SK-N-SH treated with all-trans-retinoic acid at 6 μM for 48 hours (cell line): ENCODE data around the gene MYOM1.

Experiments
- ATAC-seq: fragments of 200-7000 bp; cut with Tn5 transposase; 3 replicates; pipeline ENCODE4 v1.9.1; 2020; ENCODE audit warnings: mild to moderate bottlenecking, moderate library complexity
- ARNTL ChIP-seq: fragments of 450-650 bp; formaldehyde crosslinking; IDR thresholded peaks from 2 replicates; pipeline ENCODE4 v1.5.0; 2020; ENCODE audit warnings: low read depth, mild to moderate bottlenecking, moderate library complexity, borderline replicate concordance
- BACH2 ChIP-seq: fragments of 250-450 bp; sonication (Bioruptor Pico); IDR thresholded peaks from 2 replicates; pipeline ENCODE4 v1.9.0; 2021; ENCODE audit warnings: mild to moderate bottlenecking, borderline replicate concordance
- CREB5 ChIP-seq: fragments of 250-450 bp; sonication (Bioruptor Pico); IDR thresholded peaks from 2 replicates; pipeline ENCODE4 v1.5.1; 2020; ENCODE audit warnings: low read depth, mild to moderate bottlenecking, moderate library complexity
- CSDC2 ChIP-seq: fragments of 250-450 bp; sonication (Bioruptor Pico); IDR thresholded peaks from 2 replicates; pipeline ENCODE4 v1.5.0; 2020; ENCODE audit warnings: mild to moderate bottlenecking, moderate library complexity
- CSRNP3 ChIP-seq: fragments of 250-450 bp; sonication (Bioruptor Pico); IDR thresholded peaks from 2 replicates; pipeline ENCODE4 v1.5.1; 2021; ENCODE audit warnings: mild to moderate bottlenecking, moderate library complexity
- ESRRG ChIP-seq: fragments of 250-450 bp; sonication (Bioruptor Pico); IDR thresholded peaks from 2 replicates; pipeline ENCODE4 v1.6.1; 2021; ENCODE audit warnings: mild to moderate bottlenecking
- ISL1 ChIP-seq: fragments of 250-450 bp; sonication (Bioruptor Pico); IDR thresholded peaks from 2 replicates; pipeline ENCODE4 v2.1.2; 2022; ENCODE audit warnings: mild to moderate bottlenecking, moderate library complexity
- OSR1 ChIP-seq: fragments of 250-450 bp; sonication (Bioruptor Pico); IDR thresholded peaks from 2 replicates; pipeline ENCODE4 v1.8.0; 2022; ENCODE audit warnings: moderate library complexity, mild to moderate bottlenecking, inconsistent platforms
- PATZ1 ChIP-seq: fragments of 250-450 bp; sonication (Bioruptor Pico); IDR thresholded peaks from 2 replicates; pipeline ENCODE4 v1.8.0; 2020; ENCODE audit warnings: mild to moderate bottlenecking, moderate library complexity, borderline replicate concordance
- POU6F1 ChIP-seq: fragments of 250-450 bp; sonication (Bioruptor Pico); IDR thresholded peaks from 2 replicates; pipeline ENCODE4 v1.8.0; 2021; ENCODE audit warnings: low read depth, mild to moderate bottlenecking, moderate library complexity, borderline replicate concordance
- RARB ChIP-seq: fragments of 250-450 bp; sonication (Bioruptor Pico); IDR thresholded peaks from 2 replicates; pipeline ENCODE4 v1.8.0; 2021; ENCODE audit warnings: mild to moderate bottlenecking, moderate library complexity
- SNAI2 ChIP-seq: fragments of 250-450 bp; sonication (Bioruptor Pico); IDR thresholded peaks from 2 replicates; pipeline ENCODE4 v1.5.0; 2020; ENCODE audit warnings: mild to moderate bottlenecking, moderate library complexity
- TCF4 ChIP-seq: fragments of 250-450 bp; sonication (Bioruptor Pico); IDR thresholded peaks from 2 replicates; pipeline ENCODE4 v1.8.0; 2021; ENCODE audit warnings: mild to moderate bottlenecking, moderate library complexity, borderline replicate concordance
- TOX ChIP-seq: fragments of 250-450 bp; sonication (Bioruptor Pico); IDR thresholded peaks from 2 replicates; pipeline ENCODE4 v1.8.0; 2021; ENCODE audit warnings: mild to moderate bottlenecking, moderate library complexity, borderline replicate concordance
- TSHZ2 ChIP-seq: fragments of 250-450 bp; sonication (Bioruptor Pico); IDR thresholded peaks from 2 replicates; pipeline ENCODE4 v1.5.0; 2020; ENCODE audit warnings: mild to moderate bottlenecking, moderate library complexity
- ZC3H10 ChIP-seq: fragments of 250-450 bp; sonication (Bioruptor Pico); IDR thresholded peaks from 2 replicates; pipeline ENCODE4 v1.5.1; 2021; ENCODE audit warnings: mild to moderate bottlenecking, moderate library complexity
- ZFP3 ChIP-seq: fragments of 250-450 bp; sonication (Bioruptor Pico); IDR thresholded peaks from 2 replicates; pipeline ENCODE4 v1.5.0; 2020; ENCODE audit warnings: mild to moderate bottlenecking, moderate library complexity
- ZNF565 ChIP-seq: fragments of 450-650 bp; formaldehyde crosslinking; conservative IDR thresholded peaks from 2 replicates; pipeline ENCODE4 v1.5.0; 2020; ENCODE audit warnings: low read depth, mild to moderate bottlenecking, moderate library complexity
- ZNF70 ChIP-seq: fragments of 450-650 bp; formaldehyde crosslinking; IDR thresholded peaks from 2 replicates; pipeline ENCODE4 v1.5.0; 2020; ENCODE audit warnings: mild to moderate bottlenecking, moderate library complexity
- ZNF8 ChIP-seq: fragments of 450-650 bp; formaldehyde crosslinking; IDR thresholded peaks from 2 replicates; pipeline ENCODE4 v1.5.0; 2020; ENCODE audit warnings: mild to moderate bottlenecking, moderate library complexity

MYOM1 gene

GRCh38 chr18:3219631-3220335, at the start of gene MYOM1:
MYOM1 (minus strand) TSS chr18:3219968; CDS start chr18:3215223, 4,745 bp downstream.
- no peak for ATAC-seq

GRCh38 chr18:3269241-3269913, 49.6 kb upstream of the MYOM1 start:
- ATAC-seq, result peak; percentile 38
- no peak for TF ChIP-seq SNAI2 (CRISPR knock-in tag)
- TF ChIP-seq ISL1, result no peak
- no peak for TF ChIP-seq ARNTL (CRISPR knock-in tag)
- TF ChIP-seq BACH2 (CRISPR knock-in tag), result no peak
- TF ChIP-seq PATZ1 (CRISPR knock-in tag), result no peak
- no peak for TF ChIP-seq ZNF8 (CRISPR knock-in tag)
- TF ChIP-seq CSRNP3, result no peak
- no peak for TF ChIP-seq TOX (CRISPR knock-in tag)
- TF ChIP-seq OSR1, result no peak
- no peak for TF ChIP-seq RARB (CRISPR knock-in tag)
- TF ChIP-seq CSDC2 (CRISPR knock-in tag), result no peak
- no peak for TF ChIP-seq ZNF70
- TF ChIP-seq ZC3H10 (CRISPR knock-in tag), result no peak

More at GRCh38 chr18:3219631-3220335, at the start of gene MYOM1:
- TF ChIP-seq BACH2 (CRISPR knock-in tag), result no peak
- no peak for TF ChIP-seq OSR1
- TF ChIP-seq TSHZ2, result no peak
- no peak for TF ChIP-seq TCF4 (CRISPR knock-in tag)
- no peak for TF ChIP-seq ZNF70
- TF ChIP-seq ZFP3 (CRISPR knock-in tag), result no peak
- no peak for TF ChIP-seq ZNF8 (CRISPR knock-in tag)
- no peak for TF ChIP-seq PATZ1 (CRISPR knock-in tag)
- TF ChIP-seq ZNF565 (CRISPR knock-in tag), result no peak
- no peak for TF ChIP-seq ESRRG
- TF ChIP-seq CSDC2 (CRISPR knock-in tag), result no peak
- TF ChIP-seq CREB5, result no peak
- no peak for TF ChIP-seq POU6F1 (CRISPR knock-in tag)
